Thyroid gland (tissue), 4 donors: ENCODE measurements around the gene TOLLIP. TPM values are rescaled to one million over a fixed set of nuclear protein-coding genes. Genes with fewer than 3 reads are reported as not detected.
A peak's percentile ranks its signal among the peaks of the same experiment; 100 is the strongest.
"Not testable (repeated sequence)": the region's sequence is repeated elsewhere in the genome, so short reads cannot be mapped to it uniquely, and the experiment has no call there.

Source experiments
- DNase-seq, 2 donors: peaks; one replicate each; pipeline ENCODE4 v3.0.0-alpha.2; 2019
- H3K27ac ChIP-seq, 3 donors: fragments of 200-600 bp; sonication (generic); 1 replicate in 2 of 3; 2 replicates in 1 of 3; pipeline ENCODE4 v1.5.1; 2016 to 2019; ENCODE audit warnings: mild to moderate bottlenecking in 1 of 3, moderate library complexity in 1 of 3
- H3K27me3 ChIP-seq: fragments of 200-600 bp; sonication (generic); one replicate; pipeline ENCODE4 v1.5.1; 2019
- H3K36me3 ChIP-seq, 2 donors: fragments of 200-600 bp; sonication (generic); one replicate each; pipeline ENCODE4 v1.5.1; 2016 to 2019
- H3K4me1 ChIP-seq, 2 donors: fragments of 200-600 bp; sonication (generic); one replicate each; pipeline ENCODE4 v1.5.1; 2017 to 2019
- H3K4me3 ChIP-seq, 3 donors: fragments of 200-600 bp; sonication (generic); replicated peaks in 1 of 3; 1 replicate in 2 of 3; 2 replicates in 1 of 3; pipeline ENCODE4 v1.5.1; 2016; ENCODE audit warnings: mild to moderate bottlenecking in 1 of 3
- H3K9me3 ChIP-seq: fragments of 200-600 bp; sonication (generic); one replicate; pipeline ENCODE4 v1.5.1; 2017
- POLR2A ChIP-seq, 2 donors: fragments of 450-650 bp; IDR thresholded peaks; one replicate each; pipeline ENCODE4 v1.6.1; 2017; ENCODE audit warnings: antibody characterized with exemption in 2 of 2, mild to moderate bottlenecking in 2 of 2, moderate library complexity in 1 of 2
- WGBS, 2 donors: methylation state at CpG; one replicate each; pipeline ENCODE4 v1.1.5; 2017; 5-methylcytosine and 5-hydroxymethylcytosine counted together
- intact Hi-C: fragments of 100-400 bp; cut with DNase I; formaldehyde crosslinking; loops from one replicate; pipeline ENCODE4 v1.15.1; 2023
- total RNA-seq, 4 donors: library from RNA; depleted of rRNA; stranded (reverse); fragments of >200 nt; gene quantifications; one replicate each; pipeline ENCODE4 v1.2.3, GENCODE V29; 2016
- TF ChIP-seq, protein P1 (sequence below), 6 experiments: fragments of 200-600 bp in 3 of 6; fragments of 450-650 bp in 3 of 6; sonication (generic) in 3 of 6; IDR thresholded peaks; one replicate each; pipeline ENCODE4 v1.5.1; 2016 to 2019; ENCODE audit warnings: antibody characterized with exemption in 6 of 6, mild to moderate bottlenecking in 2 of 6, inconsistent platforms in 1 of 6, moderate library complexity in 1 of 6

The TOLLIP gene
- total RNA-seq, 4 donors from 2014 or later, result 37.1 to 74.4 (median 65.7) TPM

- Histone ChIP-seq H3K4me3 (no peak overlapping the region), H3K27me3 (no peaks in the 10 kb centered on the region), H3K27ac (no peak overlapping the region), H3K4me1 (no peaks in the 10 kb centered on the region), H3K36me3 (peaks cover 5 to 6% of the 10 kb centered on the region in 2 donors), H3K9me3 (no peaks in the 10 kb centered on the region)
- TF ChIP-seq POLR2A (IDR thresholded peaks at IDR 0.05), result no peak
- intact Hi-C loops, result no loop called here
- DNase-seq, result peak; percentile 21
- WGBS, 2 donors, result 45 to 54% methylated on average over 8 to 12 of the region's 13 CpGs
Observed at GRCh38 chr11:1271002-1271401, 38.4 kb downstream of the TOLLIP start.

GRCh38 chr11:1270476-1270875, 39.0 kb downstream of the TOLLIP start:
- Histone ChIP-seq H3K9me3 (no peaks in the 10 kb centered on the region), H3K4me3 (no peak overlapping the region), H3K36me3 (peaks cover under 1 to 6% of the 10 kb centered on the region in 2 donors), H3K4me1 (no peaks in the 10 kb centered on the region), H3K27ac (no peak overlapping the region), H3K27me3 (no peaks in the 10 kb centered on the region)
- 80 to 94% methylated on average over 5 to 6 of the region's 10 CpGs for WGBS, 2 donors
- DNase-seq, result no peak
- intact Hi-C loops, result no loop called here
- TF ChIP-seq, protein P1, sequence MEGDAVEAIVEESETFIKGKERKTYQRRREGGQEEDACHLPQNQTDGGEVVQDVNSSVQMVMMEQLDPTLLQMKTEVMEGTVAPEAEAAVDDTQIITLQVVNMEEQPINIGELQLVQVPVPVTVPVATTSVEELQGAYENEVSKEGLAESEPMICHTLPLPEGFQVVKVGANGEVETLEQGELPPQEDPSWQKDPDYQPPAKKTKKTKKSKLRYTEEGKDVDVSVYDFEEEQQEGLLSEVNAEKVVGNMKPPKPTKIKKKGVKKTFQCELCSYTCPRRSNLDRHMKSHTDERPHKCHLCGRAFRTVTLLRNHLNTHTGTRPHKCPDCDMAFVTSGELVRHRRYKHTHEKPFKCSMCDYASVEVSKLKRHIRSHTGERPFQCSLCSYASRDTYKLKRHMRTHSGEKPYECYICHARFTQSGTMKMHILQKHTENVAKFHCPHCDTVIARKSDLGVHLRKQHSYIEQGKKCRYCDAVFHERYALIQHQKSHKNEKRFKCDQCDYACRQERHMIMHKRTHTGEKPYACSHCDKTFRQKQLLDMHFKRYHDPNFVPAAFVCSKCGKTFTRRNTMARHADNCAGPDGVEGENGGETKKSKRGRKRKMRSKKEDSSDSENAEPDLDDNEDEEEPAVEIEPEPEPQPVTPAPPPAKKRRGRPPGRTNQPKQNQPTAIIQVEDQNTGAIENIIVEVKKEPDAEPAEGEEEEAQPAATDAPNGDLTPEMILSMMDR (IDR thresholded peaks at IDR 0.05), result no peak
- TF ChIP-seq POLR2A (IDR thresholded peaks at IDR 0.05), result no peak

DNA sequence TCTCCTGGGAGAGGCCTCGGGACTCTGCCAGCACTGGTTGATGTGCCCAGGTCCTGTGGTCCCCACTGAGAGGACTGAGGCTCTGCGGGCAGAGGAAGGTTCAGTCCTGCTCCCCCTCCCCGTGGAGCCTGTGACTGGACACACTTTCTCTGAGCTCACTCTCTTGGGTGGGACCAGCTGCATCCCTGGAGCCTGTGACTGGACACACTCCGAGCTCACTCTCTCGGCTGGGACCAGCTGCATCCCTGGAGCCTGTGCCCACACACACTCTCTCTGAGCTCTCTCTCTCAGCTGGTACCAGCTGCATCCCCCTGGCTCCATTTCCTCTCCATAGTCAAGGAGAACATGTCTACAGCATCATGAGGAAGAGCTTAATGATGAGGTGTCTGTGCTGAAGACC, 39.5 kb downstream of the TOLLIP start:
- Histone ChIP-seq H3K27me3 (no peaks in the 10 kb centered on the region), H3K27ac (no peak overlapping the region), H3K4me3 (no peak overlapping the region), H3K9me3 (no peaks in the 10 kb centered on the region), H3K36me3 (peaks cover 0 to 1% of the 10 kb centered on the region in 2 donors), H3K4me1 (no peaks in the 10 kb centered on the region)
- no peak for DNase-seq
- intact Hi-C loops, result no loop called here
- 86 to 91% methylated on average over 2 to 5 of the region's 5 CpGs for WGBS, 2 donors
- TF ChIP-seq, protein P1 (IDR thresholded peaks at IDR 0.05), result no peak
- TF ChIP-seq POLR2A (IDR thresholded peaks at IDR 0.05), result no peak

GRCh38 chr11:1267441-1268100, 41.9 kb downstream of the TOLLIP start:
- DNase-seq, result no peak
- intact Hi-C loops, result no loop called here
- TF ChIP-seq, protein P1 (IDR thresholded peaks at IDR 0.05), result no peak
- no peak for TF ChIP-seq POLR2A (IDR thresholded peaks at IDR 0.05)
- no peaks in the 10 kb centered on the region for H3K9me3 ChIP-seq
- peaks cover 5 to 7% of the 10 kb centered on the region in 2 donors for H3K4me1 ChIP-seq
- H3K4me3 ChIP-seq, result no peak overlapping the region
- 93 to 95% methylated on average over 9 of the region's 9 CpGs for WGBS, 2 donors
- no peak overlapping the region for H3K27ac ChIP-seq
- no peaks in the 10 kb centered on the region for H3K27me3 ChIP-seq
- H3K36me3 ChIP-seq, result no peaks in the 10 kb centered on the region

DNA sequence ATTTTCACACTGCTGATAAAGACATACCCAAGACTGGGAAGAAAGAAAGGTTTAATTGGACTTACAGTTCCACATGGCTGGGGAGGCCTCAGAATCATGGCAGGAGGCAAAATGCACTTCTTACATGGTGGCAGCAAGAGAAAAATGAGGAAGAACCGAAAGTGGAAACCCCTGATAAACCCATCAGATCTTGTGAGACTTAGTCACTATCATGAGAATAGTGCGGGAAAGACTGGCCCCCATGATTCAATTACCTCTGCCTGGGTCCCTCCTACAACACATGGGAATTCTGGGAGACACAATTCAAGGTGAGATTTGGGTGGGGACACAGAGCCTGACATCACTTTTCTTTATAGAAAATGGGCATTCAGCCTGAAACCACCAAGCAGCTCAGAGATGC, 42.5 kb downstream of the TOLLIP start:
- H3K4me3 ChIP-seq, H3K27ac ChIP-seq, DNase-seq, H3K36me3 ChIP-seq, H3K27me3 ChIP-seq, H3K9me3 ChIP-seq, intact Hi-C loops: not testable (repeated sequence)
- H3K4me1 ChIP-seq, result peaks cover 10 to 11% of the 10 kb centered on the region in 2 donors
- 64 to 96% methylated on average over 2 of the region's 2 CpGs for WGBS, 2 donors

DNA sequence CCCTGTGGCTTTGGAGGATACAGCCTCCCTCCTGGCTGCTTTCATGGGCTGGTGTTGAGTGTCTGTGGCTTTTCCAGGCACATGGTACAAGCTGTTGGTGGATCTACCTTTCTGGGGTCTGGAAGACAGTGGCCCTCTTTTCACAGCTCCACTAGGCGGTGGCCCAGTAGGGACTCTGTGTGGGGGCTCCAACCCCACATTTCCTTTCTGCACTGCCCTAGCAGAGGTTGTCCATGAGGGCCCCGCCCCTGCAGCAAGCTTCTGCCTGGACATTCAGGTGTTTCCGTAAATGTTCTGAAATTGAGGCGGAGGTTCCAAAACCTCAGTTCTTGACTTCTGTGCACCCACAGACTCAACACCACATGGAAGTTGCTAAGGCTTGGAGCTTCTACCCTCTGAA, 44.0 kb downstream of the TOLLIP start:
- H3K27me3 ChIP-seq, H3K4me3 ChIP-seq, H3K36me3 ChIP-seq, H3K27ac ChIP-seq, intact Hi-C loops, DNase-seq, H3K9me3 ChIP-seq: not testable (repeated sequence)
- H3K4me1 ChIP-seq, result peaks cover 13% of the 10 kb centered on the region in 2 donors
- 96 to 100% methylated on average over 4 of the region's 4 CpGs for WGBS, 2 donors
